ENCODE results near the gene PHAF1.

DNA sequence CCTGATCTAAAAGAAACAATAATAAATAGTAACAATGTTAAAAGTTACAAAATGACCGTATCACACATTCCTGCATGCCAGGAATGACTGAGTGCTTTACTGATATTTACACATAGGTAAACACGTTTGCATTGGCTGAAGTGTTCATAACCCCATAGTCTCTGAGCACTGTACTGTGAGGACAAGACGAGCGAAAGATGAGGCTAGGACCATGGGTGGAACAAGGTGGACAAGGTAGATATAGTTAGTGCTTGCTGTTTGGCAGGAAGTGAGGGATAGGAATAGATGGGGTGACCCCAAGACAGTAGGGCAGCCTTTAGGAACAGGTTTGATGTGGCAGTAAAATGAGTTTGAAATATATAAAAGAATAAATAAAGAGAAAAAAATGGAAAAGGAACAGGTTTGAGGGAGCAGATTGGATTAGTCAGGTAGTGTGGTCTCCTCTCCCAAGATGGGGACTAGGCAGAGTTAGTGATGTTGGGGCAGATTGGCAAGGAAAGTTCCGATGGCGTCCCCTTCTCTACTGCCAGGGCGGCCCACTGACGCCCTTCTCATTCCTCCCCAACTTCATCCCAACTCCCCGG is 81.8 kb downstream of the PHAF1 start:
- TF ChIP-seq, protein P1, sequence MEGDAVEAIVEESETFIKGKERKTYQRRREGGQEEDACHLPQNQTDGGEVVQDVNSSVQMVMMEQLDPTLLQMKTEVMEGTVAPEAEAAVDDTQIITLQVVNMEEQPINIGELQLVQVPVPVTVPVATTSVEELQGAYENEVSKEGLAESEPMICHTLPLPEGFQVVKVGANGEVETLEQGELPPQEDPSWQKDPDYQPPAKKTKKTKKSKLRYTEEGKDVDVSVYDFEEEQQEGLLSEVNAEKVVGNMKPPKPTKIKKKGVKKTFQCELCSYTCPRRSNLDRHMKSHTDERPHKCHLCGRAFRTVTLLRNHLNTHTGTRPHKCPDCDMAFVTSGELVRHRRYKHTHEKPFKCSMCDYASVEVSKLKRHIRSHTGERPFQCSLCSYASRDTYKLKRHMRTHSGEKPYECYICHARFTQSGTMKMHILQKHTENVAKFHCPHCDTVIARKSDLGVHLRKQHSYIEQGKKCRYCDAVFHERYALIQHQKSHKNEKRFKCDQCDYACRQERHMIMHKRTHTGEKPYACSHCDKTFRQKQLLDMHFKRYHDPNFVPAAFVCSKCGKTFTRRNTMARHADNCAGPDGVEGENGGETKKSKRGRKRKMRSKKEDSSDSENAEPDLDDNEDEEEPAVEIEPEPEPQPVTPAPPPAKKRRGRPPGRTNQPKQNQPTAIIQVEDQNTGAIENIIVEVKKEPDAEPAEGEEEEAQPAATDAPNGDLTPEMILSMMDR (IDR thresholded peaks at IDR 0.05): no peak
- no peak for TF ChIP-seq POLR2A (IDR thresholded peaks at IDR 0.05)

Data from thyroid gland (tissue), 4 donors.